GM12892 (cell line): ENCODE measurements around the gene BRD3OS.

Experiments
- POLR2A ChIP-seq: IDR thresholded peaks from 2 replicates; pipeline ENCODE4 v1.6.1; 2011; ENCODE audit warnings: low read depth, low read length, control low read depth
- POLR2AphosphoS5 ChIP-seq: IDR thresholded peaks from 2 replicates; pipeline ENCODE4 v1.6.1; 2011; ENCODE audit warnings: low read depth, low read length, control low read depth

DNA sequence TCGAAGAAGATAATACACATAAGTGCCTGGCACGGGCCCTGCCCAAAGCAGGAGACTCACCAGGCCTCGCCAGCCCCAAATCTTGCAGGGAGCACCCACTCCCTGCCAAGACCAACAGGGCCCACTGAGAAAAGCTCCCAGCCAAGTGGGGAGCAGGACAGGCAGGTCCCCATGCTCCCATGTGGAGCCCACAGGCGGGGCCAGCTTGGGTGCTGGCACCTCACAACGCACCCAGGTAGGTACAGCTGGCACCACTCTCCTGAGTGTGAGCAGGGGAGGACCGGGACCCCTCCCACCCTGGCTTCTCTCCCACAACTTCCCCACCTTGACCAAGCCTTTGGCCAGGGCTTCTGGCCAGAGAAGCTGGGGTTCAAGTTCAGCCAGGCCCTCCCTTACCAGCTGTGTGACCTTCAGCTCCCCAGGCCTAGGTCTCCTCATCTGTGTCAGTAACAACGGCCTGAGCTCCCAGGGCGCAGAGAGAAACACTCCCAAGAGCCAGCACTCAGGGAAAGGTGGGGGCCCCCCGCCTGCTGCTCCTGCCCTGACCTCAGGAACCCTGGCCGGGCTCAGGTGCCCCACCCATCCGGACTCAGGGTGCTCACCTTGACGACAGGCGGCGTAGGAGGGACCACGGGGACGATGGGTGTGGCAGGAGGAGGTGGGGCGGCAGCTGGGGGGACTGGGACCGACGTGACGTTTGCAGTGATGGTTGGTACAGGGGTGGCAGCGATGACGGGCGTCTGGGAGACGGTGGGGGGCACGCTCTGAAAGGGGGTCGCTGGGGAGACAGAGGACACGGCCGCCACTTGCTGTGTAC lies 24.7 kb downstream of the BRD3OS start:
- TF ChIP-seq POLR2AphosphoS5 (no peak), POLR2A (no peak)
